Amygdala (tissue), 56 donors: ENCODE results near the gene ATE1.
A peak's percentile ranks its signal among the peaks of the same experiment; 100 is the strongest.
"Not testable (repeated sequence)": the region's sequence is repeated elsewhere in the genome, so short reads cannot be mapped to it uniquely, and the experiment has no call there.

Experiments
- DNase-seq, 56 donors: peaks; one replicate each; lab custom pipeline; 2025; lab: John Stamatoyannopoulos, UW

Gene ATE1

DNA sequence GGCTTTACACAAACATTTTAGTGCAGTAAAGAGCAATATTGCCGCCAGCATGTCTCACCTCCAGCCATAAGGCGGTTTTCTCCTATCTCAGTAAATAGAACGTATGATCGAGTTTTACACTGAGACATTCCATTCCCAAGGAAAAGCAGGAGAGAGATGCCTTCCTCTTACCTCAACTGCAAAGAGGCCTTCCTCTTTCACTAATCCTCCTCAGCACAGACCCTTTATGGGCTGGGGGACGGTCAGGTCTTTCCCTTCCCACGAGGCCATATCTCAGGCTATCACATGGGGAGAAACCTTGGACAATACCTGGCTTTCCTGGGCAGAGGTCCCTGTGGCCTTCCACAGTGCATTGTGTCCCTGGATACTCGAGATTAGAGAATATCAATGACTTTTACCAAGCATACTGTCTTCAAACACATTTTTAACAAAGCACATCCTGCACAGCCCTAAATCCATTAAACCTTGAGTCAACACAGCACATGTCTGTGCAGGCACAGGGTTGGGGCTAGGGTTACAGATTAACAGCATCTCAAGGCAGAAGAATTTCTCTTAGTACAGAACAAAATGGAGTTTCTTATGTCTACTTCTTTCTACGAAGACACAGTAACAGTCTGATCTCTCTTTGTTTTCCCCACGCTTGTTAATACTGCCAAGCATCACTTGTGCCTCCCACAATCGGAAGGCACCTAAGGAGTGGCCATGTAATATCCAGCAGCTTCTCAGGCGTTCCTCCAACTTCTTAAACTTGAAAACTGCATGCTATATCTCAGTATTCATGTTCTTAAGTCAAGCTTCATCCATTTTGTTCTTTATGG lies 2.6 kb upstream of the ATE1 start:
- not testable (repeated sequence) for DNase-seq

DNA sequence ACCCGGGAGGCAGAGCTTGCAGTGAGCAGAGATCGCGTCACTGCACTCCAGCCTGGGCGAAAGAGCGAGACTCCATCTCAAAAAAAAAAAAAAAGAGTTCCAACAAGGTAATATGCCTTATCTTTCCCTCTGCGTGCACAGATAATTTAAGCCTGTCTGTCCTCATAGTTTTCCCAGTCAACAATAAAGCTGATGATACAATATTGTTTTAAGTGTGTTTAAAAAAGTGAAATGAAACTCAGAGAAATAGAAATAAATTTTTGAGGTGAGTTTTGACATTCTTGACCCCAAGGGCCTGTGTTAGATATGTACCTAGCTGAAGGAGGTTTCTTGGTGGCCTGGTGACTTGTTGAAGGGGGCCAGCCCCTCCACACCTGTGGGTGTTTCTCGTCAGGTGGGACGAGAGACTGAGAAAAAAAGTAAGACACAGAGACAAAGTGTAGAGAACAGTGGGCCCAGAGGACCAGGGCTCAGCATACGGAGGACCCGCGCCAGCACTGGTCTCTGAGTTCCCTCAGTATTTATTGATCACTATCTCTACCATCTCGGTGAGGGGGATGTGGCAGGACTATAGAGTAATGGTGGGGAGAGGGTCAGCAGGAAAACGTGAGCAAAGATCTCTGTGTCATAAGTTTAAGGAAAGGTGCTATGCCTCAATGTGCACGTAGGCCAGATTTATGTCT lies 1.9 kb upstream of the ATE1 start:
- not testable (repeated sequence) for DNase-seq

DNA sequence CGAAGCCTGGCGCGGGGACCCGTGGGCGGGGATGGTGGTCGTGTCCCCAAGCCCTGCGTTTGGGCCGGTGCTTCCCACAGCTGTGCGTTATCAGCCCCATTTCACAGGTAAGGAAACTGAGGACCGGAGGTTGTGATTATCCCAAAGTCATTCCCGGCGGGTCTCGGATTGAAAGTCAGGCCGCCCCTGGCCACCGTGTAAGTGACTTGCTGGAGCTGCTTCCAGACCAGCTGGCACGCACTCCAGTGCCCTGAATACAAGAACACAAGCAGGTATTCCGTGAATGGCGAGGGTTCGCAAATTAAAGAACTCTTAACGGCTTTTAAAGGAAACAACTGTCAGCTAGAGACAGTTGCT lies 675 bp upstream of the ATE1 start:
- DNase-seq: peak in 16 of 56 donors; percentile 15 to 61 (median 48)

DNA sequence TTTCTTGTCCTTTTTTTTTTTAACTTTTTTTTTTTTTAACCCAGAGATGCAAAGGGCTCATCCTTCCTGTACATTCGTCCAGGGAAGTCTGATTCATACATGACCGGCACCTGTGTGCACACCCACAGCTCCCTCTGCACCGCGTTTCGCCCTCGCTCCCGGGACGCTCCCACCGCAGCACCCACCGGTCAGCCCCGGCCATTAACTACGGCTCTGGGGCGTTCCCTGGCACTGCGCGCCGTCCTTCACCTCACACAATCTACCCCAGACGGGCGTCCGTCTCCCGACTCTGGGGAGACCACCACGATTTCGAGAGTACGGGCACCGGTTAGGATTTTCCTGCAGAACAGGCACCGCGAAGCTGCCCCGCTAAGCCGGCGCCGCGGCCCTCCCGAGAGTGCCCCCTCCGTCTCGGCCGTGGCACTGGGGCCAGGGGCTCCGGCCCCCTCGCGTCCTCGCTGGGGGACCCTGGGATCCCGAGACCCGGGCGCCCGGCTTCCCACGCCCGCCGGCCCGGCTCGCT lies 452 bp downstream of the ATE1 start:
- peak in 35 of 56 donors; percentile 9 to 75 (median 55) for DNase-seq

DNA sequence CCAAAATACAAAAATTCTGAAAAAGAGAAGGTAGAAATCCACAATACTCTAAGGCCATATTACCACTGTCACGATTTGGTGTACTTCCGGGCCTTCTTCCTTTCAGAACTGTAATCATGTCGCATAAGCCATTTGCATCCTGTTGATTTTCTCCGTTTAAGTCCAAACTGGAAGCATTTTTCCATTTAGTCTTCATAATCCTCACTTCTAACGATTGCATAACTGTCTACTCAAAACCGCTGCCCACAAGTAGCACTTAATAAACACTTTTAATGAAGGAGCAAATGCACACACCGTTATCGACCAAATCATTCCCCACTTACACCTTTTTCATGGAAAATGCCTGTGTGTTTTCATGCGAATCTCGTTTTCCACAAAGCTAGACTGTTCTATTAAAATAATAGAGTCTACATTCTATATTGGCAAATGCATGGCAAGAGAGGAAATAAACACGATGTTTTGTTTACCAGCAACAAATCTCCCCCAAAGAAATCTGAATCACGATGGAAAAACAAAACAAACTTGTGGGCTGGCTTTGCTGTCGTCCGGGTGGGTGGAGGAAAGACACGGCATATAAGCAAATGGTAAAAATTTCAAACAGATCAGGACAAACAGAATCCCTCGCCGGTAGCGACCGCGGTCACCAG lies 1.0 kb downstream of the ATE1 start:
- DNase-seq: peak in 4 of 56 donors; percentile 33 to 55 (median 42)

DNA sequence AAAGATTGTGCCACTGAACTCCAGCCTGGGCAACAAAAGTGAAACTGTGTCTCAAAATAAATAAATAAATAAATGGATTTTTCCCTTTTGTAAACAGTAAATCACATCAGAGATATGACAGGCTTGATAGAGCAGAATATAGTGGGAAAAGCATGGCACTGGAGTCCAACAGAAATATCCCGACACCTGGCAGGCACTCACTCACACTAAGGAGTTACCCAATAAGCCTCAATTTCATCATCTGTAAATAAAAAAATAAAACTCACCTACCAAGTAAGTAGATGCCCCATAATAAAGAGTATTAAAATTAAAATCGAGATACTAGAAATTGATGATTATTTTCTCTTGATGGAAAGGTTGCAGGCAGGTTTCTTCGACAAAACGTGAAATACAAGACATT lies 1.7 kb downstream of the ATE1 start:
- no peak for DNase-seq

DNA sequence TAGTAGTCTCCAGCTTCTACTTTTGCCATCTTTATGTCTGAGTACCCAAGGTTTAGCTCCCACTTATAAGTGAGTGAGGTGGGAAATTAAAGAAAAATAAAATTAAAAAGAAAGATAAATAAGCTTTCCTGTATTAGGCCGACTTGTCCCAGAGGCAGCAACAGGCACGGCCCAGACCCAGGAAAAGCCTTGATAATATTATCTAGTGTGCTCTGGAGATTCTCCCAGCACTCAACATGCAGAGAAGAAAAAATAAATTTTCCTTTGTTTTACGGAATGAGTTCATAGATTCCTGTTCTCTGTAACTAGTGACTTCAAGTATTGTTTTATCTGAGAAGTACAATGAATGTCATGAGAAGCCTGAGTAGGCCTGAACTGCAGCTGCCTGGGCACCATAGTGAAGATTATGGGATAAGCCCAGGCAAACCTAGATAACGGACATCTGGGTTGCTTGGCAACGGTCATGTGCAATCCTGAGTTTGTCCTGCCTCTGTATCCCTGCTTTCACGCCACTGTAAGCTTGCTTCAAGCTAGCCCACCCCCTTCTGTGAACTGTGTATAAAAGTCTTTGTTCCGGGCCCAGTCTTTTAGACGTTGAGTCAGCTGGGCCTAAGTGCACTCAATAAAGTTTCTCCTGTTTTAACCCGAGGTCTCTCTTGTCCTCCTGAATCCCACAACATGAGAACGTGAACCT lies 6.4 kb downstream of the ATE1 start:
- DNase-seq: peak in 20 of 56 donors; percentile 6 to 48 (median 18)

DNA sequence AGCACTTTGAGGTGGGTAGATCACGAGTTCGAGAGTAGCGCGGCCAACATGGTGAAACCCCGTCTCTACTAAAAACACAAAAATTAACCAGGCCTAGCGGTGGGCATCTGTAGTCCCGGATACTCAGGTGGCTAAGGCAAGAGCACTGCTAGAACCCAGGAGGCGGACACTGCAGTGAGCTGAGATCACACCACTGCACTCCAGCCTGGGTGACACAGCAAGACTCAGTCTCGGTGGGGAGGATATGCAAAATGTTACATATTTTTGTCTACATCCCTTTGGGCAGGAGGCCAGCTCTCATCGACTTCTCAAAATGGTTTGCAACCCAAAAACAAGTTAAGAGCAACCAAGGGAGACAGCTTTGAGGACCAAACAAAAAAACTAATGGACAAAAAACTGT lies 8.2 kb downstream of the ATE1 start:
- no peak for DNase-seq

DNA sequence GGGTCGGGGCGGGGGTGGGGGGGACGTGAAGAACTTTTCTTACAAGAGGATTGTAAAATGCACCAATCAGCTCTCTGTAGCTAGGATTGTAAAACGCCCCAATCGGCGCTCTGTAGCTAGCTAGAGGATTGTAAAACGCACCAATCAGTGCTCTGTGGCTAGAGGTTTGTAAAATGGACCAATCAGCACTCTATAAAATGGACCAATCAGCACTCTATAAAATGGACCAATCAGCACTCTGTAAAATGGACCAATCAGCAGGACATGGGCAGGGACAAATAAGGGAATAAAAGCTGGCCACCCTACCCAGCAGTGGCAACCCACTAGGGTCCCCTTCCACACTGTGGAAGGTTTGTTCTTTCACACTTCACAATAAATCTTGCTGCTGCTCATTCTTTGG lies 9.0 kb downstream of the ATE1 start:
- DNase-seq: not testable (repeated sequence)

DNA sequence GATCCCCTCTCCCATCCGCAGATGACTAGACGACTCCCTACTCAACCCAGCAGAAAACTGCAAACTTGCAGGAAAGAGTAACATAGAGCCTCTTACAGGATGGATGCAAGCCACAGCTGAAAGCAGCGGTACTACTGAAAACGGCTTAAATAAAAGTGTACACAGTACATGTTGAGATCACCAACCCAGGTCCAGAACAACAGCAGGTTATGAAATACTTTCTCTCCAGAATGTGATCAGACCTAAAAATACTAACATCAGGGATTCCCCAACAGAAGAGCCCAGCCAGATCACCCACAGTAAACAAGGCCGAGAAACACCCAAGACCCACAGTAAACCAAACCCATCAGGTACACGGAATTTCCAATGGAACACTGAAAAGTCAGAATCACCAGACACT lies 13.2 kb downstream of the ATE1 start:
- DNase-seq: no peak

DNA sequence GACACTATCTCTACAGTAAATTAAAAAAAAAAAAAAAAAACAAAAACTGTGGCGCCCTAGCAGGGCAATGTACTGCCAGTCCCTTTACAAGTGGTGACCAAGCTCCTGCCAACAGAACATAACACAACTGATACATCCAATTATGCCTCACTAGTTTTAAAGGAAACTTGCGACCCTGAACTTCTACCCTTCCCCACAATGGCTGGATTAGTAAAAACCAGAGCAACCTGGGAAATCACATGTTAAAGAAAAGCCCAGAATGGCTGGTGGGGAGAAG lies 16.5 kb downstream of the ATE1 start:
- no peak for DNase-seq

DNA sequence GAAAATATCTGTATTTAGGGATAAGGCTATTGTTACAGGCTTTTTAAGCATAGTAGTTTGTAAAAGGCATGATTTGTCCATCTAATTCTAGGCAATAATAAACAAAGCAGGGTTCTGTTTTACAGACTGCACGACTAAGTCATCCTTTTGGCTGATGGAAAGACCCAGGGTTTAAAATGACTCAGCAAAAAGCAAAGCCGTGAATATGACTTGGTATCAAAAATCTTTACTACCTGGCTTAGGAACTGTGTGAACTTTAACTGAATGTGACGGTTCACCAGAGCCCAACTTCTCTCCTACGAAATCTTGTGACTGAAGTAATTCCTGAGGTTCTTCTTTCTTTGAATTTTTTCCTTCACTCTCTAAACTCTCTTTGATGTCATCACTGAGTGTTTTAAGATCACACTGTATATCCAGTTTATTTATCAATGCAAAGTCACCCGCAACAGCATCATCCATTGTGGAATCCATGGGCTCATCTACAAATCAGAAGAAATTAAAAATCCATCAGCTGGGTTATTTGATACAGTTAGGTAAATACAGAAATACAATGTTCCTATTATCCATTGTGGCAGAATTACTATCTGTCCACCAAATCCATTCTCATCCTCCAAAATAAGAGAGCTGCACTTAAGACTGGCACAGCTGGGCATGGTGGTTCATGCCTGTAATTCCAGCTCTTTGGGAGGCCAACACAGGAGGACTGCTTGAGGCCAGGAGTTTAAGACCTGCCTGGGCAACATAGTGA lies 17.0 kb downstream of the ATE1 start:
- peak in 4 of 56 donors; percentile 1 to 61 (median 16) for DNase-seq

DNA sequence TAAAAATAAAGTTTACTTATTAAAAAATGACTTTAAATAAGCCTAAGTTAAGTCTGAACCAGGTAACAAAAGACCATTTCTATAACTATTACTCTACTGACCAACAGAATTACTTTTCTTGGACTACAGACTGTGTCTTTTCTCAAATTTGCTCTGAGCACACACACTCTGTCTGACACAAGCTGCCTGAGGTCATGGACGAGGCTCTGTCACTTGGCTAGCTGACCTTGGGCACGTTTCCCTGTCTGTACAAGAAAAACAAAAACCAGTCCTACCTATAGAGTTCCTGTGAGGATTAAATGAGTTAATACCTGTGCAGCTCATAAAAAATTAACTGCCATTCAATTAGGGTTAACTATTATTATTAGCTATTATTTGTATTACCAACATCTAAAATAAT lies 22.9 kb downstream of the ATE1 start:
- no peak for DNase-seq

DNA sequence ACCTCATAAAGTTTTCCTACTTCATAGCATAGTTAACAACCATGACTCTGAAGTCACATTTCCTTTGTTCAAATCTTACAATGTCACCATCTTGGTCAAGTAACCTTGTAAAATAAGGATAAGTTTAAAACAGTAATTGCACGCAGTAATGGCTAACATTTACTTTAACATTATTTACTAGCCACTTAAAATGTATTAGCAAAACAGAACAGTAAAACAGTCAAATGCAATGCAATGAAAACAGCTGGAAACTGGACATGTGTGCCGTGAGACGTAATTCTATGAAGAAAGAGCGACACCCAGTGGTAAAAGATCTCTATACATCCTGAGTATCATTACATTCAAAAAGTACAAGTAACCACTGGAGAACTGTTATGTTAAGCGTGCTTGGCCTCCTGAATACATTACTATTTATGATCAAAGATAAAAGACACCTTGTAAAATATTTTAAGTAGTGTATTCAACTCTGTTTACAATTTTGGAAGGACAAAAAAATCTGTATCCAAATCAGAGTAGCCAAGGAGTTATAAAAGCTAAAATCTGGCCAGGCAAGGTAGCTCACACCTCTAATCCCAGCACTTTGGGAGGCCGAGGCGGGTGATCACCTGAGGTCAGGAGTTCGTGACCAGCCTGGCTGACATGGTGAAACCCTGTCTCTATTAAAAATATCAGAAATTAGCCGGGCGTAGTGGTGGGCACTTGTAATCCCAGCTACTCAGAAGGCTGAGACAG lies 27.2 kb downstream of the ATE1 start:
- peak in 3 of 56 donors; percentile 8 to 78 (median 26) for DNase-seq

DNA sequence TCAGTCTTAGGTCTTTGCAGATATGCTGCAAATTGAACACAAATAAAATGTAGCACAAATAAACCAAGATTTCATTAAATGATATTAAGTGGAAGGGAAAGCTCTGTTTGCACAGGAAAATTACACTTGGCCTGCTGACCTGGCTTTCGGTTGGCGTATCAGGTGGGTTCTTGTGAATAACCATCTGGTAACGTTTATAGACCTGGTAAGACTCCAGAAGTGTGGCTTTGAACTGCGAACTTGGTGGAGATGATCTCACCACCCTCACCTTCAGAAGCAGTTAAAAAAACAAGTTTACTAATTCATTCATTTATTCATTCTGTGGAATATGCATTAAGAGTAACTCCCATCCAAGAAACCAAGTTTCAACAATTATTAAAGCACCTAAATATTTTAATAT lies 28.1 kb downstream of the ATE1 start:
- DNase-seq: no peak

DNA sequence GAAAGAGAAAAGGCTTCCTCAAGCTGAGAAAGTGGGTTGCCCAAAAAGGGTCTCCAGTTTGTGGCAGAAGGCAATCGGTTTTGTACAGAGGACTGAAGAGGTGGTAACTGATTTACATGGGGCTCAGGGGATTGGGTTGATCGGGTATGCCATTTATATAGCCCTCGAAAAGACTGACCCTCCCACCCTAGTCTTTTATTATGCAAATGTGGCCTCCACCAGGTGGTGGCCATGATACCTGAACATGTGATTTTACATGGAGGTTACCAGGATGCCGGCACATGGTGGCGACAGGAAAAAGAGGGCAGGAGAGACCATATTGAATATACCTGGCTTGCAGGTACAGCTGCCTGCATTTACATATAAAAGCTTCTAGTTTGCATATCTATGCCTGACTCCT lies 36.7 kb downstream of the ATE1 start:
- DNase-seq: no peak

DNA sequence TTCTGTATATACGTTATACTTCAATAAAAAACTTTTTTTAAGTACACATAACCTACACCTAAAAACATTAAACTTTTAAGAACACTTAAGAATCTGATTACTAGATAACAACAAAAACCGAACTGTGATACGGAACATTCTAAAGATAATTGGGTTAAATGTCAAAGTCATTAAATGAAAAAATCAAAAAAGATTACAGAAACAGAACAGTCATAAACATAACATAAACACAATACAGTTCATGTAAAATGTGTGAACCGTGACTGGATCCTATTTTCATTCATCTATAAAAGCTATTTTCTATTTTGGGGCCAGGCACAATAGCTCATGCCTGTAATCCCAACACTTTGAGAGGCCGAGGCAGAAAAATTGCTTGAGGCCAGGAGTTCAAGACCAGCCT lies 38.6 kb downstream of the ATE1 start:
- no peak for DNase-seq

DNA sequence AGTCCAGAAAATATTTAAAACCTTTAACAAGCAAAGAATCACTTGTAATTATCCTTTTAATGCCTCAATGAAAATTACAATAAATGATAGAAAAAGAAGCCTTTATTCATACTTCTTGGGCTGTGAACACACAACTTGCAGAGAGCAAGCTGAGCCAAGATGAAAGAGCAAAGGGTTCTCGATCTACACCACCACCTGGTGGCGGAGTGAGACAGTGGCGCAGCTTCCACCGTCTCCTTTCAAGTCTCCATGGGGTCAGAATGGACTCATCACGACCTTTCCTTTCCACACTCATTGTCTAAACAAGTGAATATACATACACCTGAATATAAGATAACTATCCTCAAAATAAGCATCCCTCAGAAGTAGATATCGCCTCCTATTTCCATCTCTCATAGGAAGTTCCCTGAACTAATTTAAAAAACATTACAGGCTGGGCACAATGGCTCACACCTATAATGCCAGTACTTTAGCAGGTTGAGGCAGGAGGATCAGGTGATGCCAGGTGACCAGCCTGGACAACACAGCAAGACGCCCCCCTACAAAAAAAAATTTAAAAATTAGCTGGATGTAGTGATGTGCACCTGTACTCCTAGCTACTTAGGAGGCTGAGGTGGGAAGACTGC lies 40.7 kb downstream of the ATE1 start:
- peak in 42 of 56 donors; percentile 1 to 78 (median 26) for DNase-seq

DNA sequence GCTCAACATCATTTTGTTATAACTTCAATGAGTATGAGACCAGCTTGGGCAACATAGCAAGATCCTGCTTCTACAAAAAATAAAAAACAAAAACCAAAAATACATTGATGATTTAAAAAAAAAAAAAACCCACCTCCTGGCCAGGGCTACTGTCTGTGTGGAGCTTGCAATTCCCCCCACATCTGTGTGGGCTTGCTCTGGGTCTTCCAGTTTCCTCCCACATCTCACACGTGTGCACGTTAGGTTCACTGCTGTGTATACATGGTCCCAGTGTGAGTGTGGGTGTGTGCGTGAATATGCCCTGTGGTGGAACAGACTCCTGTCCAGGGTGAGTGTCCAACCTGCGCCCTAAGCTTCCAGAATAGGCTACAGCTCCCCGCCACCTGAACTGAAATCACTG lies 41.6 kb downstream of the ATE1 start:
- DNase-seq: no peak
